Endothelial cell of umbilical vein (primary cell): ENCODE data around the gene GRID1.

Source experiments
- CTCF ChIP-seq, 2 donors: IDR thresholded peaks; 1 replicate in 1 of 2; 2 replicates in 1 of 2; pipeline ENCODE4 v1.5.1; 2011; ENCODE audit warnings: low read length in 2 of 2, mild to moderate bottlenecking in 2 of 2, moderate library complexity in 2 of 2, control low read depth in 1 of 2, inconsistent platforms in 1 of 2, low read depth in 1 of 2; ENCODE audit not compliant: insufficient read depth in 1 of 2; ENCODE audit errors: extremely low read depth in 1 of 2
- EZH2 ChIP-seq: IDR thresholded peaks from 2 replicates; pipeline ENCODE4 v1.6.1; 2012; ENCODE audit warnings: borderline replicate concordance, low read depth, mild to moderate bottlenecking, moderate library complexity, low read length, inconsistent platforms; ENCODE audit not compliant: severe bottlenecking
- FOS ChIP-seq: IDR thresholded peaks from 2 replicates; pipeline ENCODE4 v1.6.1; 2011; ENCODE audit warnings: mild to moderate bottlenecking, low read length, moderate library complexity, borderline replicate concordance; ENCODE audit not compliant: insufficient read depth
- GATA2 ChIP-seq: IDR thresholded peaks from 2 replicates; pipeline ENCODE4 v1.7.0; 2011; ENCODE audit warnings: low read depth, mild to moderate bottlenecking, moderate library complexity, mixed read lengths, low read length; ENCODE audit not compliant: insufficient read length, insufficient read depth
- JUN ChIP-seq: IDR thresholded peaks from 2 replicates; pipeline ENCODE4 v1.6.1; 2011; ENCODE audit warnings: borderline replicate concordance, low read depth; ENCODE audit not compliant: insufficient read length, insufficient read depth
- MAX ChIP-seq: IDR thresholded peaks from 2 replicates; pipeline ENCODE4 v1.6.1; 2011; ENCODE audit not compliant: insufficient read depth, insufficient read length
- MYC ChIP-seq: IDR thresholded peaks from one replicate; pipeline ENCODE4 v1.6.1; 2011; ENCODE audit warnings: mild to moderate bottlenecking, low read depth, low read length
- POLR2A ChIP-seq: IDR thresholded peaks from 2 replicates; pipeline ENCODE4 v1.6.1; 2012; ENCODE audit warnings: low read depth, mild to moderate bottlenecking, control low read depth, low read length
- POLR2AphosphoS5 ChIP-seq: IDR thresholded peaks from 2 replicates; pipeline ENCODE4 v1.6.1; 2012; ENCODE audit warnings: low read depth, mild to moderate bottlenecking, control low read depth, low read length, moderate library complexity; ENCODE audit not compliant: insufficient read depth

GRCh38 chr10:86182150-86182549, 184.4 kb downstream of the GRID1 start:
- TF ChIP-seq CTCF (IDR thresholded peaks at IDR 0.05; ENCODE audit: extremely low read depth in 1 of 2, insufficient read depth in 1 of 2, low read depth in 1 of 2, low read length in 2 of 2) (no peak), POLR2AphosphoS5 (no peak), POLR2A (no peak), EZH2 (no peak), FOS (no peak), JUN (no peak), GATA2 (no peak), MAX (no peak), MYC (no peak)
